Ascending aorta (tissue), 2 donors: Measurements from ENCODE around the gene TM4SF4. TPM values are rescaled to one million over a fixed set of nuclear protein-coding genes. Genes with fewer than 3 reads are reported as not detected.

Source experiments
- DNase-seq, 2 donors: peaks; one replicate each; pipeline ENCODE4 v3.0.0-alpha.2; 2019; ENCODE audit warnings: low spot score in 2 of 2
- H3K27ac ChIP-seq, 2 donors: fragments of 200-600 bp; sonication (generic); one replicate each; pipeline ENCODE4 v1.5.1; 2016 to 2017; ENCODE audit warnings: mild to moderate bottlenecking in 1 of 2
- H3K27me3 ChIP-seq: fragments of 200-600 bp; sonication (generic); one replicate; pipeline ENCODE4 v1.5.1; 2017
- H3K36me3 ChIP-seq, 2 donors: fragments of 200-600 bp; sonication (generic); one replicate each; pipeline ENCODE4 v1.5.1; 2016
- H3K4me1 ChIP-seq, 2 donors: fragments of 200-600 bp; sonication (generic); one replicate each; pipeline ENCODE4 v1.5.1; 2016 to 2017; ENCODE audit warnings: mild to moderate bottlenecking in 1 of 2
- H3K4me3 ChIP-seq, 2 donors: fragments of 200-600 bp; sonication (generic); one replicate each; pipeline ENCODE4 v1.5.1; 2016 to 2017; ENCODE audit warnings: mild to moderate bottlenecking in 1 of 2
- H3K9me3 ChIP-seq, 2 donors: fragments of 200-600 bp; sonication (generic); one replicate each; pipeline ENCODE4 v1.5.1; 2016
- CTCF ChIP-seq, 3 experiments: fragments of 200-600 bp in 2 of 3; fragments of 450-650 bp in 1 of 3; sonication (generic) in 2 of 3; IDR thresholded peaks; one replicate each; pipeline ENCODE4 v1.5.1; 2016 to 2019; ENCODE audit warnings: antibody characterized with exemption in 3 of 3, mild to moderate bottlenecking in 1 of 3, moderate library complexity in 1 of 3
- intact Hi-C: fragments of 100-400 bp; cut with DNase I; formaldehyde crosslinking; loops from one replicate; pipeline ENCODE4 v1.15.1; 2023
- total RNA-seq: library from RNA; depleted of rRNA; stranded (reverse); fragments of >200 nt; gene quantifications from one replicate; pipeline ENCODE4 v1.1.0, GENCODE V29; 2016

The TM4SF4 gene
- total RNA-seq, 1 donor from 2014 or later = not detected

GRCh38 chr3:149515249-149515648, 40.8 kb downstream of the TM4SF4 start:
- Histone ChIP-seq H3K4me3 (no peak overlapping the region), H3K4me1 (peaks cover 0 to 3% of the 10 kb centered on the region in 2 donors), H3K27ac (no peak overlapping the region), H3K27me3 (no peaks in the 10 kb centered on the region), H3K36me3 (peaks cover 1 to 21% of the 10 kb centered on the region in 2 donors), H3K9me3 (no peaks in the 10 kb centered on the region)
- intact Hi-C loops = no loop called here
- DNase-seq = no peak
- TF ChIP-seq CTCF (IDR thresholded peaks at IDR 0.05) = no peak

GRCh38 chr3:149516920-149517319, 42.4 kb downstream of the TM4SF4 start:
- no peak for DNase-seq
- Histone ChIP-seq H3K4me1 (peaks cover 0 to 3% of the 10 kb centered on the region in 2 donors), H3K9me3 (no peaks in the 10 kb centered on the region), H3K36me3 (peaks cover 12 to 30% of the 10 kb centered on the region in 2 donors), H3K4me3 (no peak overlapping the region), H3K27me3 (no peaks in the 10 kb centered on the region), H3K27ac (no peak overlapping the region)
- no peak for TF ChIP-seq CTCF (IDR thresholded peaks at IDR 0.05)
- intact Hi-C loops = no loop called here

- peaks cover 28 to 47% of the 10 kb centered on the region in 2 donors for H3K36me3 ChIP-seq
- no peak for TF ChIP-seq CTCF (IDR thresholded peaks at IDR 0.05)
- H3K4me3 ChIP-seq = no peak overlapping the region
- H3K9me3 ChIP-seq = no peaks in the 10 kb centered on the region
- intact Hi-C loops = no loop called here
- DNase-seq = no peak
- no peaks in the 10 kb centered on the region for H3K4me1 ChIP-seq
- no peaks in the 10 kb centered on the region for H3K27me3 ChIP-seq
- no peak overlapping the region for H3K27ac ChIP-seq
These were observed 45.4 kb downstream of the TM4SF4 start for GRCh38 chr3:149519912-149520311.

GRCh38 chr3:149523512-149524299, 49.2 kb downstream of the TM4SF4 start:
- intact Hi-C loops = no loop called here
- peaks cover 28 to 51% of the 10 kb centered on the region in 2 donors for H3K36me3 ChIP-seq
- no peaks in the 10 kb centered on the region for H3K9me3 ChIP-seq
- H3K4me3 ChIP-seq = no peak overlapping the region
- TF ChIP-seq CTCF (IDR thresholded peaks at IDR 0.05) = no peak
- H3K4me1 ChIP-seq = peaks cover 0 to 12% of the 10 kb centered on the region in 2 donors
- no peak overlapping the region for H3K27ac ChIP-seq
- H3K27me3 ChIP-seq = no peaks in the 10 kb centered on the region
- DNase-seq = no peak

GRCh38 chr3:149527531-149528339, 53.2 kb downstream of the TM4SF4 start:
- Histone ChIP-seq H3K36me3 (peaks cover 13 to 28% of the 10 kb centered on the region in 2 donors), H3K4me3 (no peak overlapping the region), H3K27me3 (no peaks in the 10 kb centered on the region), H3K27ac (peak overlapping the region; percentile 27 to 69), H3K4me1 (peaks cover 0 to 32% of the 10 kb centered on the region in 2 donors), H3K9me3 (no peaks in the 10 kb centered on the region)
- TF ChIP-seq CTCF (IDR thresholded peaks at IDR 0.05) = peak in 2 of 3 experiments; percentile 22 to 48
- DNase-seq = no peak
- intact Hi-C loops = no loop called here
